NCI-H748 (cell line): ENCODE measurements around the gene ZBTB21.
"Not testable (repeated sequence)": the region's sequence is repeated elsewhere in the genome, so short reads cannot be mapped to it uniquely, and the experiment has no call there.

Source experiments
- DNase-seq: peaks from one replicate; lab custom pipeline; 2025; ENCODE audit not compliant: unreplicated experiment; lab: John Stamatoyannopoulos, UW

The ZBTB21 gene

DNA sequence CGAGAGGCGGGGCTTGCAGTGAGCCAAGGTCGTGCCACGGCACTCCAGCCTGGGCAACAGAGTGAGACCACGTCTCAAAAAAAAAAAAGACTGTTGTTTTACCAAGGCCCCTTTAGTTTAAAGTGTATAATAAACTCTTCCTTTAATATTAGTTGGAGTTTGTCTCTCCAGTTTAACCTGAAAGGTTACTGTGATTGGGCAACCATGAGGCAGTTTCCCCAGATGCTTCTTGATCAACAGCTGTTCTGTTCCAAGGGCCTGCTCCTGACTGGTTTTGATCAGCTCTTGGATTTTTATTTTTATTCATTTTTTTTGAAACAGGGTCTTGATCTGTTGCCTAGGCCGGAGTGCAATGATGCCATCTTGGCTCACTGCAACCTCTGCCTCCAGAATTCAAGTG is 38.3 kb downstream of the ZBTB21 start:
- no peak for DNase-seq

DNA sequence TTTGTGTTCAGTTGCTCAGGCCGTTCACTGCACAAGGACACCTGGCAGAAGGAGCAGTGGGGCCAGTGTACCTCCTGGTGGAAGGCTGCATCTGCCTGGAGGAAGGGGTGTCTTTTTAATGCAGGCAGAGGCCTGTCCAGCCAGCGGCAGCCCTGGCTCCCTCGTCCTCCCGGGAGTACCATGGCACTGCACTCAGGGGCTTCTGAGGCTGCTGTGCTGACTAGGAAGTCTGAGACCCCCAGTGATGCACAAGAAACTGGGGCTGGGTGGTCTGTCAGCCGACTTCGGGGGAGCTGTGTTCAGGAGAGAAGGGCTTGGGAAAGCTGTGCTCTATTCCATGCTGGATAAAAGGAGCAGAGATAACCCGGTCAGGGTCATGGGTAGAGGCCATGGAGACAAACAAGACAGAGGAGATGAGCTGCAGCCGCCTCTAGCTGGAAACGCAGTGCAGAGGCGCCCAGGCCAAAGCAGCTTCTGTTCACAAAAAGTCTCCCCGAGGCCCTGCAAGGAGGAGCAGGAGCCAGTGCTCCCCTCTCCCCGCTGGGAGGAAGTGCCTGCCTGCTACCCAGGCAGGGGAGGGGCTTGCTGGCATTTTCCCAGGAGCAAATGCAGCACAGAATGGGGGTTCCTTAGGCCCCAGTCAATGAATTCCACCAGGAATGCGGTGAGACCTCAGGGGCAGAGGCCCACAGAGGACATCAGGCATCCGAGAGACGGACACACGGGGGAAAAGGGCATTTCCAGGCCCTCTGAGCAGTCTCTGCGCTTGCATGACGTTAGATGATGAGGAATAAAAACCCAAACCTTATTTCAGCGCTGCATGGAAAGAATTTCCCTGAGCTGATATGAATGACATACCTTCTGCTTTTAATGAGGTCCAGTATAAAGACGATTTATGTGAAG is 39.2 kb downstream of the ZBTB21 start:
- DNase-seq = no peak

DNA sequence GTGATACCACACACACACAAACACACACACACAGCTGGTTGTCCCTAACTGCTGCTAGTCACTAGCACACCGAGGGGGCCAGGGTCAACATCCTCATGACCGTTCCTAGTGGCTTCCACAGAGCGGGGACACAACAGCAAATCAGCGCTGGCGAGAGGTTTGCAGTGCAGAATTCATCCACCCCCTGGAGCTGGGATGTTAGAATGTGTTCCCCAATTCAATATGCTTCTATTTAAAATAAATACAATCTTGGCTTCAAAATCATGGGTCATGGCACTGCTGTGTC is 40.1 kb downstream of the ZBTB21 start:
- DNase-seq = no peak

DNA sequence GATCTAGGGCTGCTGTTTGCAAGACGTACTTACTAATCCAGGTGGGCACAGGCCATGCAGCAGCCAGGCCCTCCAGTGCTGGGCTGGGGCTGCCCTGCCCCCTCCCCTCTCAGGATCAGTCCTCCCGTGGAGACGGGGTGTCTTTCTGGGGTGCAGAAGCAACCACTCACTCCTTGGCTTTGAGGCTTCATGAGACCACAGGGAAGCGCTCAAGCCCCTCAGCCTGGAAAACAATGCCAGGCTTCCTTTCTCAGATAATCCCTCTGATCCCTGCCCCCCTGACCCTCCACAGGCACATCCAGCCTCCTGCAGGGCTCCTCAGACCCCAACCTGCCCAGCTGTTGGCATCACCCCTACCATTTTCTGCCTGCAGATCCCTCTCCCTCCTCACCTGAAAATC is 42.5 kb downstream of the ZBTB21 start:
- DNase-seq = no peak

DNA sequence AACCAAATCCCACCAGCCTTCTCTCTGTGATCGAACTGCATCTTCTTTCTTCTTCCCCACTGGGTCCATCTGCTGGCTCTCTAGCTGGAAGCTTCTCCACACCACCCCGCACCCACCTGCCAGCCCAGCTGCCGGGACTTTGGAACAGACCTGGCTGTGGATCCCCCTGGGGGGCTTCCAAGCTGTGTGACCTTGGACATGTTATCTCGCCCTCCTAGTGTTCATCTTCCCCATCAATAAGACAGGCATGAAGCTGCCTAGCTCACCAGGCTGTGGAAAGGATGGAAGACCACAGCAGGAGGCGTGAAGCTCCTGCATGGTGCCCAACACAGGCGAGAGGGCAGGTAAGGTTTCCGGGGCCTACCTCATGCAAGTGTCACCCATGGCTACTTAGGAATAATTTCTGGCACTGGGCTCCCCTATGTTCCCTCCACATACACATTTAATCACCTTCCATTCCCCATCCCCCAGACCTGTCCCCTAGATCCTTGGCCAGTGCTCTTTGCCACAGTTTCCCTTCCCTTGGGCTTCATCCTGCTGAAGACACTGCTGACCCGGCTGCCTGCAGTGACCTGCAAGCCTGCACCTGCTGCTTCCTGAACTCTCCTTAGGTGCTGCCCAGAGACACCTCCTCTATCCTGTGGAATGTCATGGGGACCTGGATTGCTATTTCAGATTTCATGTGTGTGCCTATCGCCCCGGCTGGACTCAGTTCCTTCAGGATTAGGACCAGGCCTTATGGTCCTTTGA is 43.1 kb downstream of the ZBTB21 start:
- no peak for DNase-seq

DNA sequence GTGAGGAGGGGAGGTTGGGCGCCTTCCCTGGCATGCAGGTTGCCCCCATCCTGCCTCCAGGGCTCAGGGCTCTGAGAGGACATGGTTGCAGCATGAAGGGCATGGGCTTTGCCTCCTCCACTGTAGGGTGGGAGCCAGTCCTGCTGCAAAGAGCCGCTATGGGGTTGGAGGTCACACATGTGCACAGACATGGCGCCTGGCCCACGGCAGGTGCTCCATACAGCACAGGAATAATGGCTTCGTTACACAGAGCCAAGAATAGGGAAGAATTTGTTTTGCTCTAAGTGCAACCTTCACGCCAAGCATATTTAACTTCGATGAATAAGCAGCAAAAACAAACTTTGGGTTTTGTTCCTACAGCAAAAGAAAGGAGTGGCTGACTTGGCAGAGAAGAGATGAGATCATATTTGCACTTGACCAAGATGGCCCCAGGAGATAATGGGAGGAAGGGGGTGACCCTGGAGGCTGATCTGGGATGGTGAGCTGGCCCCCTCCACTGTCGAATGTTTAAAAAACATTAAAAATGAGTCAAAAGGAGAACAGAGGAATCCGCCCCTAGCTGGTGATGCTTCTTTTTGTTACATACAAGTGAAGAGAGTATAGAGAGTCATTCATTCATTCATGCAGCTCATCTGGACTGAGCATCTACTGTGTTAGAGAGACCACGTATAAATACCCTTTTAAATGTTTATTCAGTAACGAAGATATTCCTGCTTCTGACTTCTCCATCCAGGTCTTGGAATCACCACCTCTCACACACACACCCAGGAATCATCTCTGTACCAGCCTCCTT is 43.9 kb downstream of the ZBTB21 start:
- peak; percentile 47 for DNase-seq

DNA sequence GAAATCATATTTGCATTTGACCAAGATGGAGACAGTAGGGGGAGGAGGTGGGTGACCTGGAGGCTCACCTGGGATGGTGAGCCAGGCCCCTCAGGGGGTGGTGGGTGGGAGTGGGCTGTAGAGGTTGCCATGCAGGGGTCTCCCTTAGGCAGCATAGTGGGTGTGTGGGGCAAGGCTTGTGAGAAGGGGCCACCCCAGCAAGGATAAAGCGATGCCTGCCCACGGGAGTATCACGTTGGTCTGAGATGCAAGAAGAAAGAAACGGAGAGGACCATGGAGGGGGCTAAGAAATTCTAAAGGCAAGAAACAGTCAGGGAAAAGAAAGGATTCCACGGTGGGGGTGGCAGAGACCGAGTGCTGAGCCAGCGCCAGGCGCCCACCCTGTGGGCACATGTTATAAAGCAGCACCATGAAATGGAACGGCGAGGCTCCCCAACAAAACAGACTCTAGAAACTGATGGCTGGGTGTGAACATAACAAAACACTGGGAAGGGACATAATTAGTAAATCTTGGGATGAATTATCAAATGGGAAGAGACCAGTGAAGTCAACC is 44.6 kb downstream of the ZBTB21 start:
- DNase-seq = no peak

DNA sequence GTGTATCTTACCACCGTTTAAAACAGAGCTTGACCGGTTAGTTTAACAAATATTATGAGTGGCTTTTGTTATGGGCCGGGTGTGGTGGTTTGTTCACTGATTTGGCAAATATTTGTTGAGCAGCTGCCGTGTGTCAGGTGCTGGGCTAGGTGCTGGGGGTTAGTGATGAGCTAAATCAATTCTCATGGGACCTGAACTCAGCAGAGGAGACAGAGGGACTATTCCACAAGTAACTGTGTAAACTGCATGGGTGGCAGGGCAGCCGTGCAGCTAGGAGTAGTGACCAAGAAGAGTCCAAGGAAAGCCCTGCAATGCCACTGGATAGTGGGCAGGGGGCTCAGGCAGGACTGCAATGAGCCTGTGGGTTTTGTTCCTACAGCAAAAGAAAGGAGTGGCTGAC is 45.1 kb downstream of the ZBTB21 start:
- peak; percentile 90 for DNase-seq

DNA sequence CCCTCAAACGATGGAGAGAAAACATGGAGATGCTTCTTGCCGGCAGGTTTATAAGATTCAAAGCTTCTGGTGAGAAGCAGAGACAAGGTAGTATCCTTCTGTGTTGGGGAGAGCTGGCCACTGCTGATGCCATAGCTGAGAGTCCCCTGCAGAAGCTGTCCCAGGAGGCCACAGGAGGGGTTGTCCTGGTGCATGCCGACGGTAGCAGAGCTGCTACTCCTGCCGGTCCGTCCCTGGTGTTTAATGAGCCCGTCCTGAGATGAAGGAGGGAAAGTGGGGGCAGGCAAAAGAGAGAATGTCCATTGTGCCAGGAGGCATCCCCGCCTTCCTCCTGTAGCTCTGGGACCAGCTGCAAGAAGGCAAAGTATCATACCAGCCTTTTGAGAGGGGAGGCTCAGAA is 46.0 kb downstream of the ZBTB21 start:
- no peak for DNase-seq

DNA sequence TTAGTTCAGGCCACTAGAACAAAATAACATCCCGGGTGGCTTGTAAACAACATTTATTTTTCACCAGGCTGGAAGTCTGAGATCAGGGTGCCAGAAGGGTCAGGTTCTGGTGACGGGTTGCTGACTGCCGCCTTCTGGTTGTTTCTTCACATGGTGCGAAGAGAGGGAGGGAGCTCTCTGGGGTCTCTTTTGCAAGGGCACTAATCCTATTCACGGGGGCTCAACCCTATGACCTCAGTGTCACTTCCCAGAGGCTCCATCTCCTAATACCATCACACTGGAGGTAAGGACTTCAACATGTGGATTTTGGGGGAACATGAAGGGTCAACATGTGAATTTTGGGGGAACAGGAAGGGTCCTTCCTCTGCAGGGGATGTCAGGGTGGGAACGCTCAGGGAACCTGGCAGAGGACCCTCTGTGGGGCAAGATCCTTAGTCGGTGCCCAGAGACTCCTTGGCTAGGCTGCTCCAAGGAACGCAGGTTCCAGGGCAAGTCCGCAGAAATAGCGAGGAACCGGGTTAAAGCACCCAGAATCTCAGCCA is 47.7 kb downstream of the ZBTB21 start:
- DNase-seq = no peak

DNA sequence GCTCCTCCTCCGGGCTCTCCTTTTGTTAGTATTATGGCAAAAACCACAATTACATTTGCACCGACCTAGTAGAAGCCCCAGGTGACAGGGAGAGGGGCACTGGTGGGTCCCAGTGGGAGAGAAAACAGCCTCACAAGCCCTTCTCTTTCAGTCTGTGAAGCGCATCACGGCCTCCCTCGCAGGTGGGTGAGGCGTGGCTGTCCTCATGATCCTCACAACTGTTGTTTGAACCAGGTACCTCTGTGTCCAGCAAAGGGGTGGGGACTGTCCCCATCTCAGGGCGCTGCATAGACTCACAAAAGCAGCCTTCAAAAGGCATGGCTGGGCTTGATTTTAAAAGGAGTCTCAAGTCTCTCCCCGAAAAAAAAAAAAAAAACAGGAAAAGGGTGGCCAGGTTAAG is 48.4 kb downstream of the ZBTB21 start:
- no peak for DNase-seq

DNA sequence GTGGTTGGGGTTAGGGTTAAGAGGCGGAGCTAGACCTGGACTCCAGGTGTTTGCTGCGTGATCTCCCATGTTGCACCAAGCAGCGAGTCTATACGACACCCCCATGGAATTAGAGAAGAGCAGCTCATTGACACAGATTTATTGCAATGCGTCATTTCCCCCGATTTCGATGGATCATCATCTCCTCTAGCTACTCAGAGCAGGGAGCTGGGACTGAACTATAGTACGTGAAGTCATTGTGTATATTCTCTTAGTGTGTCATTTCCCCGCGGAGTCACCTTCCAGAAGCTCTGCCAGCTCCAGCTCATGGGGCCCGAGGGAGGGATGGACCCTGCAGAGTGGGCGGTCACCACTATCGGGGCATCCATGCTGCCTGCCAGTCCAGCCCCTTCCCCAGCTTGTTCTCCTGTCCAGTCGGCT is 48.9 kb downstream of the ZBTB21 start:
- DNase-seq = no peak

DNA sequence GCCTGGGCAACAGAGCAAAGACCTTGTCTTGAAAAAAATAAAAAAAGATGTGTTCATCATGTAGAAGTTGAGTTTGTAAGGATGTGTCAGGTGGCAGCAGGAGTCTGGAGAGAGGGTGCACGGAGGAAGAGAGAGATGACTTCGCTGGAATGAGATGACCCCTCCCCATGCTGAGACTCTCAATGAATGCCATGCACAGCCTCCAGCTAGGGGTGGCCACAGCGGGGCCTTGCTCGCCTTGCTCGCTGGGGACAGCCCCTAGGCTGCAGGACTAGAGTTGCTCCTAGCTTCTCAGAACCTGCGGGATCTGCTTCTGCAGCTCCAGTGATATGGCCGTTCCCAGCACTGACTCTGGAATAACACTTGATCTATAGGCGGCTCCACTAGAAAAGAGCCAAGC is 49.8 kb downstream of the ZBTB21 start:
- no peak for DNase-seq

DNA sequence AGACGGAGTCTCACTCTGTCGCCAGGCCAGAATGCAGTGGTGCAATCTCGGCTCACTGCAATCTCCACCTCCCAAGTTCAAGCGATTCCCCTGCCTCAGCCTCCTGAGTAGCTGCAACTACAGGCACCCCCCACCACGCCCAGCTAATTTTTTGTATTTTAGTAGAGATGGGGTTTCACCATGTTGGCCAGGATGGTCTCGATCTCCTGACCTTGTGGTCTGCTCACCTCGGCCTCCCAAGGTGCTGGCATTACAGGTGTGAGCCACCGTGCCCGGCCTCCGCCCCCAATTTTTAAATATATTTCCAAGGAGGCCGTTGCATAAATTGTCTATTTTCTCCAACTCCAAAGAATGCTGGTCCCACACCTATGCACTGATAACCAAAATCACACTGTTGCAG is 50.5 kb downstream of the ZBTB21 start:
- not testable (repeated sequence) for DNase-seq

DNA sequence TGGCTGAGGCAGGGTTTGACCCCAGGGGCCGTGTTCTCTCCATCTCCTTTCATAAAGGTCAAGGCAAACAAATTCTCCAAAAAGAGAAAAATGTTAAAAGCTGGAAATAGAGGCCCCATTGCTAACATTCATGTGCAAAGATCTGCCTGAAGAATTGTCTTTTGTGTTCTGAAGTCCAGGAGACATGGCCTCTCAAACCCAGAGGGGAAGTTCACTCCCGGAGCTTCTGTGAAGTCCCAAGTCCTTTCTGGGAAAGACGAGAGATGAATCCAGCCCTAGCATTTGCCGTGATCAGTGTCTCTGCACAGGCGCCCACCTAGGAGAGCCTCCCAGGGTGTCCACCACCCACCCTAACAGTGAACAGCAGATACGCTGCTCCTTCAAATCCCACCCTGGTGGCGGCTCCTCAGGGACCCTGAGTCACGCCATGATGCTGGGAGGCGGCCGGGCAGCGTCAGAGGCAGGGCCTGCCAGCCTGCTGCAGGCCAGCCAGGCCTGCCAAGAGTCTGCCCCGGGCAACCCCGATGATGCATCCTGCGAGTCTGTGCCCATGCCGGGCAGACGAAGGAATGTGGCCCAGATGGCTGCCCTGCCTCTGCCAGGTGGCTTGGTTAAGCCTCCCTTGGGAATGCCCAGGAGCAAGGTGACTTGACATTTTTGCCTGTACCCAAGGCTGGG is 51.1 kb downstream of the ZBTB21 start:
- DNase-seq = no peak

DNA sequence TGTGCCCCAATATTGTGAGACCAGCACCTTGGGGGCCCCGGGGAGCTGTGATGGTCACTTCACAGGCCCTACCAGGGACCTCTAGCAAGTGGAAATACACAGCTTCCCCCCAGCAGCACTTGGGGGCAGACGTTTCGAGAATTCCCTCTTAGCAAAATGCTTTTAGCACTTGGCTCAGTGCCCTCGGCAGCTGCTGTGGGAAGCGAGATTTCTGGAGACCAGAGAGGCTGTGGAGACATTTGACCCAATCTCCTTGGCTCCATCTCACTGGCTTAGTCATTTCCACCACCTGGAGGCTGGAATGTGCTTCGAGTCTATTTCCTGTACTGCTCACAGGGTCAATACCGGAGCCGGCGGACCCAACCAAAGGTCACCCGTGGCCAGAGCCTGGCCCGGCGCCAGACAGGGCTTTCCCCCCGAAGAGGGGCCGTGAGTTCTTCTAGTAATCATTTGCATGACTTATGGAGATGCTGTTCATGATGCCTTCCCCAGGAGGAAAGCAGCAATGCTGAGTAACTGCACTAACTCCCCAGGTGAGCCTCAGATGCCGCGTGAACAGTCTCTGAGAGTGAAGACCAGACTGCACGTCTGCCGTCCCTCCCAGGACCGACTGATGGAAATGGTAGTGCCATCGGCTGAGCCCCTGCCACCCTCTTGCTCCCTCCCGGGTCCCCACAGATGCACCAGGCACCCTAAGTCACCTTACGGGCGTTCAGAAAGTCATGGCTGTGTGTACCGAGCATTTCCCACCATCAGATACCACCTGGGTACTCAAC is 52.0 kb downstream of the ZBTB21 start:
- DNase-seq = no peak

DNA sequence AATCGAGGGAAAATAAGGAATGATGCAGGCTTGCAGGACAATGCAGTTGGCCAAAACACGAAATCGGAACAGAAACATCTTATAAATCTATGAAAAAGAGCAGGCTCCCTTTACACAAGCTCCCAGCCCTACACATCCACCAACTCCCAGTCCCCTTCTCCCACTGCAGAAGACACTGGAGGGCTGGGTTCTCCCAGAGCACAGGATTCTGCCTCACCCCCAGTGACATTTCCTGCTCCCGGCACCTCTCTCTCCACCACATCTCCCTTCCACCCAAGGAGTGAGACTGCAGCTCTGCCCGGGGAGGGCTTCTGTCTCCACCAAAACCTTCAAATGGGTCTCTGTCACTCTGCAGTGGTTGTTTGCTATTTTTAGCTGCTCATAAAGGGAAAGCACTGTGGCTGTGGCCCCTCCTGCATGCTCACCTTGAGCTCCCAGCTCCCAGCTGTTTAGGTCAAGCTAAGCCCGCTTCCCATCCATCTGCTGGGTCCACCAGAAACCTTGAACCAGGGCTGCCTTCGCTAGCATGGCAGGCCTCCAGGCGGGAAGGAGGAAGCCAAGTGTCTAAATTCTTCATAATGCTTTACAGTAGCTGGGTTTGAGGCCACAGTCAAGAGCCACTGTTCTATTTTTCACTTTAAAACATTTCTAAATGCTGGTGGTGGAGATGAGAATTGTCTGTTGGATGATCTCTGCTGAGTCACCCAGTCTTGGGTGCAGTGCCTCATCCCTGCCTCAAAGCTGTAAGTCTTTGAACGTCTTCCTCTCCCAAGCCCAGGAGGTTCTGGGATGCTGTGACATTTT is 53.0 kb downstream of the ZBTB21 start:
- no peak for DNase-seq

DNA sequence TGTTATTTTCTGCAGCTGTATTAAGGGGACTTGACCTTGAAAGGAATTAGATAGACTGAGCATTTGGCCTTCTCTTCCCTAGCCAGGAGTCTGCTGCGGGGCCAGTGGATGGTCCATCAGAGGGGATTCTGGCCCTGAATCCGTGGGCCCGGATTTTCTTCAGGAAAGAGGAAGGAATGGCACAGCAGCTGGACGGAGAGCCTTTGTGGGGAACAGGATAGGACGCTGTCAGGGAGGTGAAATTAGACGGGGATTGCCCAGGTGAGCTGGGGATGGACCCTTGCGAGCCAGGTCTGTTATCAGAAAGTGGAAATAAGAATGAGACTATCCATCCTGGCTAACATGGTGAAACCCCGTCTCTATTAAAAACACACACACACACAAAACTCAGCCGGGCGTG is 54.6 kb downstream of the ZBTB21 start:
- DNase-seq = no peak
